ACHN (cell line): ENCODE measurements around the gene TMEM161B.
A peak's percentile ranks its signal among the peaks of the same experiment; 100 is the strongest.
"Not testable (repeated sequence)": the region's sequence is repeated elsewhere in the genome, so short reads cannot be mapped to it uniquely, and the experiment has no call there.

Experiments used
- DNase-seq: peaks from one replicate; pipeline ENCODE4 v3.0.0-alpha.2; 2015
- in situ Hi-C: cut with HindIII; loops from 2 replicates; pipeline ENCODE4 v1.10.0; 2017; ENCODE audit warnings: low sequenced_read_pairs, low pct_ligation_motif_present, low pct_unique_long_range_greater_than_20kb

Gene TMEM161B

GRCh38 chr5:88254320-88254719 is 14.3 kb downstream of the TMEM161B start:
- DNase-seq, result no peak
- in situ Hi-C loops, result no loop called here

- in situ Hi-C loops, result no loop called here
- no peak for DNase-seq
These were observed 17.5 kb downstream of the TMEM161B start for GRCh38 chr5:88251048-88251711.

- in situ Hi-C loops, result no loop called here
- DNase-seq, result no peak
These were observed 18.6 kb downstream of the TMEM161B start for GRCh38 chr5:88250010-88250409.

- DNase-seq, result no peak
- in situ Hi-C loops, result no loop called here
These were observed 19.7 kb downstream of the TMEM161B start for GRCh38 chr5:88248743-88249540.

DNA sequence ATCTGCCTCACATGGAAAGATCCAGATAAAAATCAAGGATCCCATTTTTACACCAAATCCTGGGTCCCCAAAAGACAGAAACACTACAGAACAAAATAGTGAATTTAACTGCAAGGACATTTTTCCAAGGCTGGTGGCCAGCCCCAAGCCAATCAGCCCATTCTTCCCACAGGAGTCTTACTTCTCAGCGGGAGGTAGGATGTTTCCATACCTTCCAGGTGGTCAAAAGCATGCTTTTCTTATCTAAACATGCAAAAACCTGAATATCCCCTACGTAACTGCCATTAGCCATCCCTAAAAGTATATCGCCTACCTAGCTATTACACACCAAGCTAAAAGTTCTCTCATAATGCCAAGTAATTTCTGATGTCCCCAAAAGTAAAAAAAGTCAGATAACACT is 20.6 kb downstream of the TMEM161B start:
- no peak for DNase-seq
- in situ Hi-C loops, result no loop called here

- in situ Hi-C loops, result no loop called here
- no peak for DNase-seq
These were observed 22.8 kb downstream of the TMEM161B start for GRCh38 chr5:88245893-88246244.

- in situ Hi-C loops, result no loop called here
- no peak for DNase-seq
These were observed 23.3 kb downstream of the TMEM161B start for GRCh38 chr5:88245241-88245892.

- in situ Hi-C loops, result no loop called here
These were observed 24.0 kb downstream of the TMEM161B start for GRCh38 chr5:88244686-88245085.

DNA sequence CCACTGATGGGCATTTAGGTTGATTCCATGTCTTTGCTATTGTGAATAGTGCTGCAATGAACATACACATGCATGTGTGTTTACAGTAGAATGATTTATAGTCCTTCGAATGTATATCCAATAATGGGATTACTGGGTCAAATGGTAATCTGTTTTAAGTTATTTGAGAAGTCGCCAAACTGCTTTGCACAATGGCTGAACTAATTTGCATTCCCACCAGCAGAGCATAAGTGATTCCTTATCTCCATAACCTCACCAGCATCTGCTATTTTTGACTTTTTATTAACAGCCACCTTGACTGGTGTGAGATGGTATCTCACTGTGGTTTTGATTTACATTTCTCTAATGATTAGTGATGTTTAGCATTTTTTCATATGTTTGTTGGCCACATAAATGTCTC is 25.2 kb downstream of the TMEM161B start:
- DNase-seq, in situ Hi-C loops: not testable (repeated sequence)

More at GRCh38 chr5:88244686-88245085, 24.0 kb downstream of the TMEM161B start:
- no peak for DNase-seq

GRCh38 chr5:88238732-88239131 is 29.9 kb downstream of the TMEM161B start:
- in situ Hi-C loops, result no loop called here
- no peak for DNase-seq

DNA sequence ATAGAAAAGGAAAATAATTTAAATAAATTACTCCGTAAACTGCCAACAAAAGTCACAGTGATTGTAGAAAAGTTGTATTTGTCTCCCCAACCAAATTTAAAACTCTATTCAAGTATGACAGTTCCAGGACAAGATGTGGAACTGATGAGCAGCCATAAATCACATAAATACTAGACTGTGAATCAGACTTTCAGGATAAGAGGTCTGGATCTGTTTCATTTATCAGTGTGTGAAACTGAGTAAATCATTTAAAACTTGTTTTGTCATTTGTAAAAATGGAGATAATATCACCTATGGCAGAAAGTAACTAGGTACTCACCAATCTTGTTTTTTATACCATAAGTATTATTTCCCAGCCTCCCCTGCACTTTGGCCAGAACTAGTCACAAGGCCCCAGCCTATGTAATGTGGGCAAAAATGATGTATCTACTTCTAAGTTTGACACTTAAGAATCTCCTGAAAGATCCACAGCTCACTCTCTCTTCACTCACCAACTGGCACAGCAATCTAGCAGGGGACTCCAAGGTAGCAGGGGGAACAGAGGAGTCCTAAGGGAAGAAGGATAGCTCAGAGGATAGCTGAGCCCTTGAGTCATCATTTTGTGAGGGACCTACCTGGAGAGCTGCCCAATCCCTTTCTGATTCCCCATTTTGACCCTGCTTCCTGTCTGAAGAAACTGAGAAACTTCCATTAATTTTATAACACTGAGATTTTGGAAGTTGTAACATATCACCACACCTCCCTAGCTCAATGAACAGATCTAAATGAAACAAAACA is 31.6 kb downstream of the TMEM161B start:
- in situ Hi-C loops, result no loop called here
- peak; percentile 5 for DNase-seq

DNA sequence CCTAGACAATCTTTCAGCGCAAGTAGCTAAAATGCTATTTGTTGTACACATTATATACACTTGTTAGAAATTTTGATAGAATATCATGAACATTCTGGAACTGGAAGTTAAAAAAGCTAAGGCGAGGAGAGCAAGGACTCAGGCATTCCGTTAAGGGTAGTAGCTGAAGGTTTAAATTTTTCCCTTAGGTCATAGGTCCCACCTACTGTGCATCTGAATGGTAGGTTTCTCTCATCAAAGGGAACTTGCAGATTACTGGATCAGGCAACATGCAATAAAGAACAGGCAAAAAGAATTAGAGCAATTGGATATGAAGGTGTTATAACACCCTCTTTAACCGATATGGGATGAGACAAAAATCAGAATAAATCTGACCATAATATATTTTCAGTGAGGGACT is 32.8 kb downstream of the TMEM161B start:
- DNase-seq, result no peak
- in situ Hi-C loops, result no loop called here

- in situ Hi-C loops, result no loop called here
- DNase-seq, result no peak
These were observed 33.3 kb downstream of the TMEM161B start for GRCh38 chr5:88235346-88235745.

GRCh38 chr5:88230546-88231066 is 38.0 kb downstream of the TMEM161B start:
- no peak for DNase-seq
- in situ Hi-C loops, result no loop called here

GRCh38 chr5:88226881-88227450 is 41.7 kb downstream of the TMEM161B start:
- no peak for DNase-seq
- in situ Hi-C loops, result no loop called here

- in situ Hi-C loops, result no loop called here
- DNase-seq, result no peak
These were observed 54.0 kb downstream of the TMEM161B start for GRCh38 chr5:88214655-88215054.

GRCh38 chr5:88207575-88207974 is 61.1 kb downstream of the TMEM161B start:
- no peak for DNase-seq
- in situ Hi-C loops, result no loop called here

DNA sequence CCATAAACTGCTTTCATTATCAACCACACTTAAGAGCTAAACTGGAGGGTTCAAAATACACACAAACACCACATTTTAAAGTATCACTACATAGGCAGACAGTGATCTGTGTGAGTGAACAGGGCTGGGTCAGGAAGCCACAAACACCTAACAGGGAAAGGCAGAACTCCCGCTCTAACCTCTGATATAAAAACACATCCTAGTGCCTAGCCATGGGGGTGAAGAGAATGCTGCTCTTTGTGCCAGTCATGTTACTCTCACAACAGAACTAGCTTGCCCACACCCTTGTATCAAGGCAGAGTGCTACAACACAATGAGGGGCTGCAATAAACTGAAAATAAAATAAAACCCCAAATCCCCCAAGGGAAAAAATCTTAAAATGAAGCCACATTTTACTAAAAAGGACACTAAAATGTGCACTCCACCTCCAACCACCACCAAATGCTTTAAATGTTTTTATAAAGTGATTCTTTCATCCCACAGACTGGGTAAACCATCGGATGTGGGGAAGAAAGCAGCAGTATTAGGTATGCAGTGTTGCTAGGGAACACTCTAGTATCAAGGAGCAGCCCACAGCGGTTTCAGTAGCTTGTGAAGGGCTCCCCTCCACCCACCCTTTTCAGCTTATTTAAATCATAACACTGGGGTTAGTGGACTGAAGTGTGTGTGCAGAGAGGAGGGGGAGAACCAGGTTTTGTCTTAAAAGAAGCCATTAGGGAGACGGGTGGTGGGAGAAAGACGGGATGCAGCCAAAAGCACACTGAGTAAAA is 64.5 kb downstream of the TMEM161B start:
- no peak for DNase-seq
- in situ Hi-C loops, result no loop called here
